GM19397 (cell line): ENCODE measurements around the gene LASP1NB.
"Not testable (repeated sequence)": the region's sequence is repeated elsewhere in the genome, so short reads cannot be mapped to it uniquely, and the experiment has no call there.

Source experiments
- ATAC-seq: cut with Tn5 transposase; IDR thresholded peaks from one replicate; pipeline ENCODE4 v1.9.1; 2021; ENCODE audit warnings: mild to moderate bottlenecking, moderate library complexity; ENCODE audit not compliant: unreplicated experiment

LASP1NB gene

GRCh38 chr17:38916771-38917170, 8.6 kb upstream of the LASP1NB start:
- ATAC-seq, result no peak

DNA sequence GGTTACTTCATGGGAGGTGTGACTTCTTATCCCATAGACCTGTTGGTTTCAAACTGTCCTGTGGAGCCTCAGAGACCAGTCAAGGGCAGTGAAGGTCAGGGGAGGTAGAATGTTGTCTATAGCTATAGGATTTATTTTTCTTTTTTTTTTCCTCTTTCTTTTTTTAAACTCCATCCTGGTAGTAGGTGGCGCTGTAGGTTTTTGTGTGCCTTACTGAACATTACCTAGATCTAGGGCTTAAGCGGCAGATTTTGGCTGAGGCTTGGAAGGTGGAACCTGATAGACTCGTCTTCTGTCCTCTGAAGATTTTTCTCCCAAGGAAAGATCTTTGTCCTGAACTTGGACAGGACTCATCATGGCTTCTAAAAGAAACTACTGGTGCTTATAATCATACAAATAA, 8.2 kb upstream of the LASP1NB start:
- no peak for ATAC-seq

DNA sequence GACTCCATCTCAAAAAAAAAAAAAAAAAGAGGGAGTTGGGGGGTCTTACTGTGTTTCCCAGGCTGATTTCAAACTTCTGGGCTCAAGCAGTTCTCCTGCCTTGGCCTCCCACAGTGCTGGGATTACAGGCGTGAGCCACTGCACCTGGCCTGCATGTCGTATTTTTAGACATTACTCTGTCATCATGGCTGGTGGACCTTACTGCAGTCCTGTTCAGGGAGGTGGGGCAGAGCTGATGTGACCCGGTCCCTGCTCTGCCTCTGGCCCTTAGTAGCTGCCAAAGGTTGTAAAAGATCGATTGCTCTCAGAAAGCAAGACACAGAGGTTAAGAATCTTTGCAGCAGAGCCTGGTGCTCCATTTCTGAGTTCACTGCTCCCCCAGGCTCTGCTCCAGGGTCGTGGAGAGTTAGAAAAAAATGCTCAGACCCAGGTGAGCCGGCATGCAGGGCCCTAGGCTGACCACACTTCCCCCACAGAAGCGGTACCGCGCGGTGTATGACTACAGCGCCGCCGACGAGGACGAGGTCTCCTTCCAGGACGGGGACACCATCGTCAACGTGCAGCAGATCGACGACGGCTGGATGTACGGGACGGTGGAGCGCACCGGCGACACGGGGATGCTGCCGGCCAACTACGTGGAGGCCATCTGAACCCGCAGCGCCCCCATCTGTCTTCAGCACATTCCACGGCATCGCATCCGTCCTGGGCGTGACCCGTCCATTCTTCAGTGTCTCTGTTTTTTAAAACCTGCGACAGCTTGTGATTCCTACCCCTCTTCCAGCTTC, 7.1 kb upstream of the LASP1NB start:
- no peak for ATAC-seq

- no peak for ATAC-seq
These were observed 6.5 kb upstream of the LASP1NB start for GRCh38 chr17:38918916-38919315.

DNA sequence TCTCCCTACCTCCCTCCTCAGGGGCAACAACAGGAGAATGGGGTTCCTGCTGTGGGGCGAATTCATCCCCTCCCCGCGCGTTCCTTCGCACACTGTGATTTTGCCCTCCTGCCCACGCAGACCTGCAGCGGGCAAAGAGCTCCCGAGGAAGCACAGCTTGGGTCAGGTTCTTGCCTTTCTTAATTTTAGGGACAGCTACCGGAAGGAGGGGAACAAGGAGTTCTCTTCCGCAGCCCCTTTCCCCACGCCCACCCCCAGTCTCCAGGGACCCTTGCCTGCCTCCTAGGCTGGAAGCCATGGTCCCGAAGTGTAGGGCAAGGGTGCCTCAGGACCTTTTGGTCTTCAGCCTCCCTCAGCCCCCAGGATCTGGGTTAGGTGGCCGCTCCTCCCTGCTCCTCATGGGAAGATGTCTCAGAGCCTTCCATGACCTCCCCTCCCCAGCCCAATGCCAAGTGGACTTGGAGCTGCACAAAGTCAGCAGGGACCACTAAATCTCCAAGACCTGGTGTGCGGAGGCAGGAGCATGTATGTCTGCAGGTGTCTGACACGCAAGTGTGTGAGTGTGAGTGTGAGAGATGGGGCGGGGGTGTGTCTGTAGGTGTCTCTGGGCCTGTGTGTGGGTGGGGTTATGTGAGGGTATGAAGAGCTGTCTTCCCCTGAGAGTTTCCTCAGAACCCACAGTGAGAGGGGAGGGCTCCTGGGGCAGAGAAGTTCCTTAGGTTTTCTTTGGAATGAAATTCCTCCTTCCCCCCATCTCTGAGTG, 5.9 kb upstream of the LASP1NB start:
- ATAC-seq, result no peak

GRCh38 chr17:38920374-38921291, 4.8 kb upstream of the LASP1NB start:
- ATAC-seq, result no peak

- no peak for ATAC-seq
These were observed 3.5 kb upstream of the LASP1NB start for GRCh38 chr17:38921756-38922411.

DNA sequence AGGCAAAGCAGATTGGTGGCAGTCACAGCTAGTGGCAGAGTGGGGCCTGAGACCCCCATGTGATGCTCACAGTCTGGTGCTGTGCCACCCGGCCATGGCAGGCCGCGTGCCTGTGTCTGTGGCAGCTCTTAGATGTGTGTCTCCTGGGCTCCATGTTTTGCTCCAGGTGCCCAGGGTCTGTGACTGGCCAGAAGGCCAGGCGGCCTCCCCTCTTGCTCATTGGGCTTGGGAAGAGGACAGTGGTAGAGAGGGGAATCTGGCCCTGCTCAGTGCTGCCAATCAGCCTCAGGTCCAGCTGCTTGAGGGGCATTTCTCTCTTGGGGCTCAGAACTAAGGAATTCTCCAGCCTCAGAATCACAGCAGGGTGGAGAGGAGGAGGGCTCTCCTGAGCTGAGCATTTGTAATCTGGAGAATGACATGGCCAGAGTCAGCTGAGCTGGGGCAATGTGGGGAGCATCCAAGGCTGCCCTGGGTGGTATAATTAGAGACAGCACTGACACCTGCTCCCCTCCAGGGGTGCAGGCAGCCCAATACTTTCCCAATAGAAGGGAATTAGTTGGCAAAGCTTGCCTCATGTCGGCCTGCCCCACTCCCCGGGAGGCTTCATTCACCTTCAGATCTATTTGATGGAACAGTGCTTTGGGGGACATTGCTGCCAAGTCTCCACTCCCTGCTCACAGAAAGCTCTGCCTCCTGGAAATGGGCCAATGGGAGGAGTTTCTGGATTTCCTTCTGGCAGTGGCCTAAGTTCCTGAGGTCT, 2.7 kb upstream of the LASP1NB start:
- no peak for ATAC-seq

- ATAC-seq, result no peak
These were observed 1.1 kb downstream of the LASP1NB start for GRCh38 chr17:38926293-38927070.

DNA sequence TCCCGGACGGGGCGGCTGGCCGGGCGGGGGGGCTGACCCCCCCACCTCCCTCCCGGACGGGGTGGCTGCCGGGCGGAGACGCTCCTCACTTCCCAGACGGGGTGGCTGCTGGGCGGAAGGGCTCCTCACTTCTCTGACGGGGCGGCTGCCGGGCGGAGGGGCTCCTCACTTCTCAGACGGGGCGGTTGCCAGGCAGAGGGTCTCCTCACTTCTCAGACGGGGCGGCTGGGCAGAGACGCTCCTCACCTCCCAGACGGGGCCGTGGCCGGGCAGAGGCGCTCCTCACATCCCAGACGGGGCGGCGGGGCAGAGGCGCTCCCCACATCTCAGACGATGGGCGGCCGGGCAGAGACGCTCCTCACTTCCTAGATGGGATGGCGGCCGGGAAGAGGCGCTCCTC, 5.4 kb downstream of the LASP1NB start:
- ATAC-seq, result not testable (repeated sequence)

DNA sequence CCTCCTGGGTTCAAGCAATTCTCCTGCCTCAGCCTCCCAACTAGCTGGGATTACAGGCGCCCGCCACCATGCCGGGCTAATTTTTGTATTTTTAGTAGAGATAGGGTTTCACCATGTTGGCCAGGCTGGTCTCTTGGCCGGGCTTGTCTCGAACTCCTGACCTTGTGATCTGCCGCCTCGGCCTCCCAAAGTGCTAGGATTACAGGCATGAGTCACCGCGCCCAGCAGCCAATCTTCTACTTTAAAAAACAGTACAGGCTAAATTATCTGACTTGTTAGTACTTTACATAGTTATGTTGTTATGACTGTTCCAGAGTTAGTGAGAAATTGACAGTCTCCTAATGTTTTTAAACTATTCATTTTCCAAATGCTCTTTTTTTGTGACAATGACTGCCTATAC, 8.5 kb downstream of the LASP1NB start:
- not testable (repeated sequence) for ATAC-seq

DNA sequence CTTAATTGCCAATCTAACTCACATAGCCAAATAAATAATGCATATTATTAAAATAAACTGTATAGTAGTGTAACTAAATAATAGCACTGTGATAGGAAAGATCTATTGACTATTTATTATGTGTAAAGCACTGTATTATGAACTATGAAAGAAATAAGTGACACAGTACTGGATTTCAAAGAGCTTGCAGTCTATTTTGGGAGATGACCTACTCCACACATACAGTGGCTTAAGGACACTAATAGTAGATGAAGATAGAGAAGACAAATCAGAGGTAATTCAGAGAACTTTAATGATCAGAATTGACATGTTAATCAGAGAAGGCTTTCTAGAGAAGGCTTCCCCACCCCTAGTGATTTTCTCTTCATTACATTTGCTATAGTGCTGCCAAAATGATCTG, 14.6 kb downstream of the LASP1NB start:
- no peak for ATAC-seq

- no peak for ATAC-seq
These were observed 15.0 kb downstream of the LASP1NB start for GRCh38 chr17:38940404-38940803.

- ATAC-seq, result no peak
These were observed 17.4 kb downstream of the LASP1NB start for GRCh38 chr17:38942696-38943334.

DNA sequence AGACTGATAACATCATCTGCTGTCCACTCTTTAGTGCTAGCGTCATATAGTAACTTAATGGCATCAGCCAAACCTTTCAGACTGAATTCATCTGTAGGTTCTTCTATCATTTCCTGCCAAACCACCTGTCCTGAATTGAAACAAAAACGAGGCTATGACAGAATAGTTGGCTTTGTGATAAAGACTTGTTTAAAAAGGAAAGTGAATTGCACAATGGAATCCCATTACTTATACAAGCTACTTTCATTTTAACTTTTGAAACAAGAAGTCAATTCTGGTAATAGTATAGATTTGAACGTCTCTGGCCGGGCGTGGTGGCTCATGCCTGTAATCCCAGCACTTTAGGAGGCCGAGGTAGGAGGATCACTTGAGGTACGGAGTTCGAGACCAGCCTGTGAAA, 18.2 kb downstream of the LASP1NB start:
- ATAC-seq, result no peak

DNA sequence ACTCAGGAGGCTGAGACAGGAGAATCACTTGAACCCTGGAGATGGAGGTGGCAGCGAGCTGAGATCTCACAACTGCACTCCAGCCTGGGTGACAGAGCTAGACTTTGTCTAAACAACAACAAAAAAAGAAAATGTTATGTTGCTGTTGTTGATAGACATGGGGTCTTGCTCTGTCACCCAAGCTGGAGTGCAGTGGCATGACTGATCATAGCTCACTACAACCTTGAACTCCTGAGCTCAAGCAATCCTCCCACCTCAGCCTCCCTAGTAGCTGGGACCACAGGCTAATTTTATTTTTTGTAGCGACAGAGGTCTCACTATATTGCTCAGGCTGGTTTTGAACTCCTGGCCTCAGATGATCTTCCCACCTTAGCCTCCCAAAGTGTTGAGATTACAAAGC, 21.8 kb downstream of the LASP1NB start:
- ATAC-seq, result no peak

DNA sequence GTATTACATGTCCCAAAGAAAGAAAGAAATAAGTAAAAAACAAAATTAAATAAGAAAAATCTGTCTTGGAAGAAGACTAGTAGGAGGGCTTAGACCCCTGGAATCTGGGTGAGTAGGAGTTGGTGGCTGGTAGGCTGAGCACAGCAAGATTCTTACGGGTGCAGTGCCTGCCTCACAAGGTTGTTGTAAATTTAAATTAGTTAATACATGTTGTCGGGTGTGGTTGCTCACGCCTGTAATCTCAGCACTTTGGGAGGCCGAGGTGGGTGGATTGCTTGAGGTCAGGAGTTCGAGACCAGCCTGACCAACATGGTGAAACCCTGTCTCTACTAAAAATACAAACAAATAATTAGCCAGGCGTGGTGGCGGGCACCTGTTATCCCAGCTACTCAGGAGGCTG, 28.4 kb downstream of the LASP1NB start:
- not testable (repeated sequence) for ATAC-seq

DNA sequence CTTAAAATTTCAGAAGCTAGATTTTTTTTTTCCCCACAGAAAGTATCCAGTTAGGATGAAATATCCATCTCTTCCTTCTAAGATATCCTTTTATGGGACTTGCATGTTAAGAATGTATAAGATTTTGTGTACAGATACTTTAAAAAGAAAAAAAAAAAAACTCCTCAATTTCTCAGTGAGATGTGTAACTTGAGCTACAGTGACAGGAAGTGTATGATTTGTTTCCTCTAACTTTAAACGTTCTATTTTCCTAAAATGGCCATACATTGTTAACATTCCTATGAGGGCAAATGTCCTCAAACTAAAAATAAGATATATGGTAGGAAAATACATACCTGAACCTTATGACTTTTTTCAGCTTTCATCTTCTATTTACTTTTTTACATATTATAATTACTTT, 32.9 kb downstream of the LASP1NB start:
- no peak for ATAC-seq

GRCh38 chr17:38958756-38959155, 33.3 kb downstream of the LASP1NB start:
- no peak for ATAC-seq
